Endothelial cell of umbilical vein (primary cell): ENCODE measurements around the gene MAMDC4. TPM values are rescaled to one million over a fixed set of nuclear protein-coding genes. Genes with fewer than 3 reads are reported as not detected.

Experiments used
- BruUV-seq: library from RNA; stranded (reverse); fragments of 400-500 nt; replicated peaks from 2 replicates; lab custom pipeline; 2021; lab: Mats Ljungman, UMichigan
- CTCF ChIA-PET: fragments of 300-600, 350-600 bp; sonication (Branson Sonifier 250); formaldehyde crosslinking; loops from one replicate; lab custom pipeline; 2021; ENCODE audit warnings: antibody characterized with exemption, inconsistent platforms; lab: Charles Lee
- POLR2A ChIA-PET: fragments of 300-600, 350-600 bp; sonication (Branson Sonifier 250); formaldehyde crosslinking; loops from one replicate; lab custom pipeline; 2021; ENCODE audit warnings: antibody characterized with exemption, inconsistent platforms; lab: Charles Lee
- DNase-seq: peaks from one replicate; pipeline ENCODE4 v3.0.0-alpha.2; 2011; ENCODE audit warnings: low read depth, low spot score
- FAIRE-seq: peaks from 2 replicates; lab custom pipeline; 2011; peaks lifted over from hg19 to GRCh38; lab: Jason Lieb, UNC
- H2AFZ ChIP-seq: 2 replicates; pipeline ENCODE4 v1.6.0; 2012; ENCODE audit warnings: low read depth, low read length, control low read depth, inconsistent platforms
- H3K27ac ChIP-seq: 2 replicates; pipeline ENCODE4 v1.5.1; 2011; ENCODE audit warnings: low read depth, mild to moderate bottlenecking, control low read depth, low read length, moderate library complexity; ENCODE audit not compliant: insufficient read depth
- H3K27me3 ChIP-seq, 2 experiments: 2 replicates each; pipeline versions ENCODE4 v1.6.0 to v1.6.1; 2011; ENCODE audit warnings: low read length in 2 of 2, mixed read lengths in 1 of 2; ENCODE audit not compliant: control insufficient read depth in 2 of 2, insufficient read depth in 2 of 2
- H3K36me3 ChIP-seq, 2 experiments: 2 replicates in 1 of 2; 3 replicates in 1 of 2; pipeline ENCODE4 v1.5.1; 2011; ENCODE audit warnings: low read length in 2 of 2, mild to moderate bottlenecking in 1 of 2, moderate library complexity in 1 of 2; ENCODE audit not compliant: control insufficient read depth in 2 of 2, insufficient read depth in 2 of 2; ENCODE audit errors: extremely low read depth in 1 of 2
- H3K4me1 ChIP-seq: 3 replicates; pipeline ENCODE4 v1.5.1; 2011; ENCODE audit warnings: mild to moderate bottlenecking, low read length; ENCODE audit not compliant: control insufficient read depth, insufficient read depth; ENCODE audit errors: extremely low read depth
- H3K4me2 ChIP-seq: 2 replicates; pipeline ENCODE4 v1.6.1; 2011; ENCODE audit warnings: low read length, control low read depth, mixed read lengths; ENCODE audit not compliant: insufficient read depth
- H3K4me3 ChIP-seq, 3 experiments: fragments of 200-600 bp in 1 of 3; sonication (generic), shearing (Covaris generic) in 1 of 3; replicated peaks in 1 of 3; 2 replicates each; pipeline ENCODE4 v1.5.1; 2011 to 2016; ENCODE audit warnings: control low read depth in 3 of 3, low read length in 3 of 3, mild to moderate bottlenecking in 2 of 3, inconsistent platforms in 1 of 3, low read depth in 1 of 3, moderate library complexity in 1 of 3; ENCODE audit not compliant: insufficient read depth in 1 of 3
- H3K79me2 ChIP-seq: 2 replicates; pipeline ENCODE4 v1.6.0; 2012; ENCODE audit warnings: low read length, inconsistent platforms; ENCODE audit not compliant: control insufficient read depth, insufficient read depth
- H3K9ac ChIP-seq: replicated peaks from 2 replicates; pipeline ENCODE3; 2011; ENCODE audit warnings: low read length, control low read depth; ENCODE audit not compliant: insufficient read depth; ENCODE audit errors: extremely low read depth
- H3K9me1 ChIP-seq: replicated peaks from 3 replicates; pipeline ENCODE4 v1.6.0; 2011; ENCODE audit warnings: mild to moderate bottlenecking, low read length; ENCODE audit not compliant: control insufficient read depth, insufficient read depth; ENCODE audit errors: extremely low read depth
- H3K9me3 ChIP-seq: replicated peaks from 2 replicates; pipeline ENCODE4 v1.5.1; 2012; ENCODE audit warnings: low read length, inconsistent platforms; ENCODE audit not compliant: control insufficient read depth, insufficient read depth
- H4K20me1 ChIP-seq: replicated peaks from 2 replicates; pipeline ENCODE3; 2011; ENCODE audit warnings: mild to moderate bottlenecking, low read length; ENCODE audit not compliant: control insufficient read depth, insufficient read depth; ENCODE audit errors: extremely low read depth
- CTCF ChIP-seq, 2 donors: IDR thresholded peaks; 1 replicate in 1 of 2; 2 replicates in 1 of 2; pipeline ENCODE4 v1.5.1; 2011; ENCODE audit warnings: low read length in 2 of 2, mild to moderate bottlenecking in 2 of 2, moderate library complexity in 2 of 2, control low read depth in 1 of 2, inconsistent platforms in 1 of 2, low read depth in 1 of 2; ENCODE audit not compliant: insufficient read depth in 1 of 2; ENCODE audit errors: extremely low read depth in 1 of 2
- EZH2 ChIP-seq: IDR thresholded peaks from 2 replicates; pipeline ENCODE4 v1.6.1; 2012; ENCODE audit warnings: borderline replicate concordance, low read depth, mild to moderate bottlenecking, moderate library complexity, low read length, inconsistent platforms; ENCODE audit not compliant: severe bottlenecking
- FOS ChIP-seq: IDR thresholded peaks from 2 replicates; pipeline ENCODE4 v1.6.1; 2011; ENCODE audit warnings: mild to moderate bottlenecking, low read length, moderate library complexity, borderline replicate concordance; ENCODE audit not compliant: insufficient read depth
- GATA2 ChIP-seq: IDR thresholded peaks from 2 replicates; pipeline ENCODE4 v1.7.0; 2011; ENCODE audit warnings: low read depth, mild to moderate bottlenecking, moderate library complexity, mixed read lengths, low read length; ENCODE audit not compliant: insufficient read length, insufficient read depth
- JUN ChIP-seq: IDR thresholded peaks from 2 replicates; pipeline ENCODE4 v1.6.1; 2011; ENCODE audit warnings: borderline replicate concordance, low read depth; ENCODE audit not compliant: insufficient read length, insufficient read depth
- MYC ChIP-seq: IDR thresholded peaks from one replicate; pipeline ENCODE4 v1.6.1; 2011; ENCODE audit warnings: mild to moderate bottlenecking, low read depth, low read length
- POLR2A ChIP-seq: IDR thresholded peaks from 2 replicates; pipeline ENCODE4 v1.6.1; 2012; ENCODE audit warnings: low read depth, mild to moderate bottlenecking, control low read depth, low read length
- POLR2AphosphoS5 ChIP-seq: IDR thresholded peaks from 2 replicates; pipeline ENCODE4 v1.6.1; 2012; ENCODE audit warnings: low read depth, mild to moderate bottlenecking, control low read depth, low read length, moderate library complexity; ENCODE audit not compliant: insufficient read depth
- dilution Hi-C: fragments of 300-500 bp; cut with MboI; formaldehyde crosslinking; loops from one replicate; pipeline ENCODE4 v1.15.0; 2019; ENCODE audit warnings: low sequenced_read_pairs; ENCODE audit not compliant: extremely low pct_ligation_motif_present
- intact Hi-C: fragments of 100-400 bp; cut with micrococcal nuclease; formaldehyde crosslinking; loops from one replicate; pipeline ENCODE4 v1.10.0; 2022
- polyA plus RNA-seq, 4 experiments: library from polyadenylated mRNA; depleted of rRNA in 3 of 4; stranded (reverse) in 3 of 4; unstranded in 1 of 4; fragments of >200 nt; gene quantifications; 2 replicates each; pipeline versions ENCODE4 v1.2.1 to v1.2.3, GENCODE V29; 2011 to 2012; ENCODE audit warnings: missing spikeins in 1 of 4
- total RNA-seq: library from RNA; stranded (reverse); gene quantifications from 2 replicates; pipeline ENCODE4 v1.2.3, GENCODE V29; 2021
- TF ChIP-seq, protein P1 (sequence below): IDR thresholded peaks from 2 replicates; pipeline ENCODE4 v1.6.1; 2011; ENCODE audit not compliant: insufficient read depth, insufficient read length

MAMDC4 gene
- total and polyA plus RNA-seq, 2 donors (not counting 3 experiments of a cell fraction or from before 2014, with no cell fraction given) = 3.6 to 7.2 TPM

- FAIRE-seq = no peak
- BruUV-seq = no TSS peak
- Histone ChIP-seq H3K9me1 (no peaks in the 10 kb centered on the region), H3K4me2 (no peak overlapping the region), H4K20me1 (no peaks in the 10 kb centered on the region), H3K9me3 (no peaks in the 10 kb centered on the region), H3K27ac (no peak overlapping the region), H3K79me2 (peaks cover 24% of the 10 kb centered on the region), H3K9ac (no peak overlapping the region), H3K4me1 (peaks cover 6% of the 10 kb centered on the region), H3K4me3 (no peak overlapping the region), H3K36me3 (peaks cover 8 to 21% of the 10 kb centered on the region in 2 experiments), H2AFZ (no peak overlapping the region), H3K27me3 (no peaks in the 10 kb centered on the region)
- CTCF ChIA-PET = interaction anchor here (1.3 kb wide), 1 partner anchor 22 kb away, joined by 4 read pairs; the partner anchor contains the start of gene AJM1
- POLR2A ChIA-PET = no interaction called here
- dilution Hi-C loops = no loop called here
- DNase-seq = no peak
- intact Hi-C loops = no loop called here
- no peak for TF ChIP-seq POLR2A
- TF ChIP-seq CTCF (IDR thresholded peaks at IDR 0.05; ENCODE audit: extremely low read depth in 1 of 2, insufficient read depth in 1 of 2, low read depth in 1 of 2, low read length in 2 of 2) = no peak
- no peak for TF ChIP-seq MYC
- TF ChIP-seq EZH2 = no peak
- no peak for TF ChIP-seq GATA2
- TF ChIP-seq FOS = no peak
- TF ChIP-seq, protein P1, sequence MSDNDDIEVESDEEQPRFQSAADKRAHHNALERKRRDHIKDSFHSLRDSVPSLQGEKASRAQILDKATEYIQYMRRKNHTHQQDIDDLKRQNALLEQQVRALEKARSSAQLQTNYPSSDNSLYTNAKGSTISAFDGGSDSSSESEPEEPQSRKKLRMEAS = no peak
- no peak for TF ChIP-seq JUN
- TF ChIP-seq POLR2AphosphoS5 = no peak
Observed at GRCh38 chr9:136863623-136864273, 11.6 kb downstream of the MAMDC4 start.
